ENCODE measurements around the gene RUVBL1.

GRCh38 chr3:128145279-128145678 lies 21.7 kb upstream of the RUVBL1 start:
- no peak for TF ChIP-seq CTCF (IDR thresholded peaks at IDR 0.05)
- TF ChIP-seq POLR2A (IDR thresholded peaks at IDR 0.05) = no peak

Data from lower leg skin (tissue), 3 donors.